Measurements from ENCODE around the gene PRR16. TPM values are rescaled to one million over a fixed set of nuclear protein-coding genes. Genes with fewer than 3 reads are reported as not detected.

Gene PRR16
- total and polyA plus RNA-seq, 2 experiments from 2014 or later, result 15.3 to 16.1 TPM

DNA sequence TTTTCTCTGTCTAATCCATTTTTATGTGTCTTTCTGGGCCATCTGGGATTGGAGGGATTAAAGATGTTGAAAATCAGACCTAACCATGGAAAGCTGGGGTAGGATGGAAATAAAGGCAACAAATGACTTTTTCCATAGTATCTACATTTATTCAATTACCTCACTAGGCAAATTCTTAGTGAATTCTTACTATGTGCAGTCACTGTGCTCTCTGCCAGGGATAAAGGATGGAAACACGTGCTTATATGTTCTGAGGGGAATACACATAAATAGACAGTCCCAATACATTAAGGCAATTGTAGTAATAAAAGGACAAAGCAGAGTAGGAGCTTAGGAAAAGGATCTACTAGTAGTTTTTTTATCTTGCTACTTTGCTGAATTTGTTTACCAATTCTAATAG is 214.2 kb downstream of the PRR16 start:
- no peak for TF ChIP-seq EZH2phosphoT487 (IDR thresholded peaks at IDR 0.05; ENCODE audit: low read depth, severe bottlenecking, unreplicated experiment)
- Histone ChIP-seq H4K20me1 (ENCODE audit: insufficient read depth, poor library complexity, severe bottlenecking) (no peaks in the 10 kb centered on the region), H2AFZ (no peak overlapping the region), H3K36me3 (replicated peaks; ENCODE audit: insufficient read depth, low read depth) (no peaks in the 10 kb centered on the region), H3K27me3 (no peaks in the 10 kb centered on the region), H3K9me2 (replicated peaks; ENCODE audit: insufficient read depth) (no peaks in the 10 kb centered on the region), H3K9me3 (ENCODE audit: low read depth) (no peaks in the 10 kb centered on the region), H3K4me1 (ENCODE audit: insufficient read depth) (no peaks in the 10 kb centered on the region), H3K4me2 (no peak overlapping the region), H3K27ac (no peak overlapping the region), H3K4me3 (no peak overlapping the region), H3K79me2 (no peaks in the 10 kb centered on the region)
- WGBS (ENCODE audit: low lambda C conversion rate, missing lambda C conversion rate), result 69% methylated on average over 1 of the region's 1 CpG
- DNase-seq (ENCODE audit: low spot score), result no peak

DNA sequence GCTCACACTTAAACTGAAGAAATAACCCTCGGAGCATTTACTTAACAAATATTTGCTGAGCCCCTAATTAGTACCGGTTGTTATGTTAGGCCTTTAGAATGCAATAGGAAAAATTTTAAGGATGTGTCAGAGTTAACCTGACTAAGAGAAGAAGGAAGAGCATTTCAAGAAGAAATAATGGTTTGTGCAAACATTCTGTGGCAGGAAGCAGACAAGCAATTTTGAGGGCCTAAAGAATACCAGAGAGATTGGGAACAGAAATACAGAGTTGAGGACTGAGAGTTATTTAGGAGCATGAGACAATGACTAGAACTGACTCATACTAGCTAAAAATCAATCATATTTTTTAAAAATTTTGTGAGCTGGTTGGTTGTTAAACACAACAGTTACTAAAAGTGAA is 218.8 kb downstream of the PRR16 start:
- H3K9me3 ChIP-seq (ENCODE audit: low read depth), result no peaks in the 10 kb centered on the region
- H3K27me3 ChIP-seq, result no peaks in the 10 kb centered on the region
- H3K9me2 ChIP-seq (replicated peaks; ENCODE audit: insufficient read depth), result peaks cover 4% of the 10 kb centered on the region
- no peaks in the 10 kb centered on the region for H3K79me2 ChIP-seq
- DNase-seq (ENCODE audit: low spot score), result no peak
- no peak overlapping the region for H3K4me3 ChIP-seq
- TF ChIP-seq, protein P1, sequence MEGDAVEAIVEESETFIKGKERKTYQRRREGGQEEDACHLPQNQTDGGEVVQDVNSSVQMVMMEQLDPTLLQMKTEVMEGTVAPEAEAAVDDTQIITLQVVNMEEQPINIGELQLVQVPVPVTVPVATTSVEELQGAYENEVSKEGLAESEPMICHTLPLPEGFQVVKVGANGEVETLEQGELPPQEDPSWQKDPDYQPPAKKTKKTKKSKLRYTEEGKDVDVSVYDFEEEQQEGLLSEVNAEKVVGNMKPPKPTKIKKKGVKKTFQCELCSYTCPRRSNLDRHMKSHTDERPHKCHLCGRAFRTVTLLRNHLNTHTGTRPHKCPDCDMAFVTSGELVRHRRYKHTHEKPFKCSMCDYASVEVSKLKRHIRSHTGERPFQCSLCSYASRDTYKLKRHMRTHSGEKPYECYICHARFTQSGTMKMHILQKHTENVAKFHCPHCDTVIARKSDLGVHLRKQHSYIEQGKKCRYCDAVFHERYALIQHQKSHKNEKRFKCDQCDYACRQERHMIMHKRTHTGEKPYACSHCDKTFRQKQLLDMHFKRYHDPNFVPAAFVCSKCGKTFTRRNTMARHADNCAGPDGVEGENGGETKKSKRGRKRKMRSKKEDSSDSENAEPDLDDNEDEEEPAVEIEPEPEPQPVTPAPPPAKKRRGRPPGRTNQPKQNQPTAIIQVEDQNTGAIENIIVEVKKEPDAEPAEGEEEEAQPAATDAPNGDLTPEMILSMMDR (IDR thresholded peaks at IDR 0.05; ENCODE audit: poor library complexity), result no peak
- TF ChIP-seq EZH2 (IDR thresholded peaks at IDR 0.05; ENCODE audit: borderline replicate concordance) (no peak), EZH2phosphoT487 (IDR thresholded peaks at IDR 0.05; ENCODE audit: low read depth, severe bottlenecking, unreplicated experiment) (no peak)
- no peak overlapping the region for H3K27ac ChIP-seq
- no peak overlapping the region for H2AFZ ChIP-seq
- H4K20me1 ChIP-seq (ENCODE audit: insufficient read depth, poor library complexity, severe bottlenecking), result no peaks in the 10 kb centered on the region
- H3K36me3 ChIP-seq (replicated peaks; ENCODE audit: insufficient read depth, low read depth), result no peaks in the 10 kb centered on the region
- no peaks in the 10 kb centered on the region for H3K4me1 ChIP-seq (ENCODE audit: insufficient read depth)
- 47% methylated on average over 2 of the region's 2 CpGs for WGBS (ENCODE audit: low lambda C conversion rate, missing lambda C conversion rate)
- H3K4me2 ChIP-seq, result no peak overlapping the region

DNA sequence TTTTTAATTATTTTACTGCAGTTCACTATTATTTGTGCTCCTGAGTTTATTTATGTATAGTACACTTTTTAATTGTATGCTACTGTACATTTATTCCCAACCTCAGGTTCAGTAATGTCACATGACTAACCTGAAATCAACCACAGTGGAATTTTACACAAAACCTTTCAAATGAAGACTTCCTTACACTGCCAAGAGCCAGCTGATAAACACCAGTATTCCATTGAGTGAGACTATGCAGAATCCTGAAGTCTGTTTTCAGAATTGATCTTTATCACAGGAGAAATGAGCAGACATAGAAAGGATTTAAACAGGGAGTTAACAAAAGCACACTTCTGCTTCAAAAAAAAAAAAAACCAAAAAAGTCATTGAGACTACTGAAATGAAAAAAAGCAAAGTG is 219.5 kb downstream of the PRR16 start:
- H3K27ac ChIP-seq, result no peak overlapping the region
- no peak for DNase-seq (ENCODE audit: low spot score)
- no peaks in the 10 kb centered on the region for H4K20me1 ChIP-seq (ENCODE audit: insufficient read depth, poor library complexity, severe bottlenecking)
- H3K4me1 ChIP-seq (ENCODE audit: insufficient read depth), result no peaks in the 10 kb centered on the region
- H3K4me2 ChIP-seq, result no peak overlapping the region
- H2AFZ ChIP-seq, result no peak overlapping the region
- H3K27me3 ChIP-seq, result no peaks in the 10 kb centered on the region
- no peaks in the 10 kb centered on the region for H3K79me2 ChIP-seq
- TF ChIP-seq, protein P1 (IDR thresholded peaks at IDR 0.05; ENCODE audit: poor library complexity), result no peak
- TF ChIP-seq EZH2 (IDR thresholded peaks at IDR 0.05; ENCODE audit: borderline replicate concordance) (no peak), EZH2phosphoT487 (IDR thresholded peaks at IDR 0.05; ENCODE audit: low read depth, severe bottlenecking, unreplicated experiment) (no peak)
- H3K9me2 ChIP-seq (replicated peaks; ENCODE audit: insufficient read depth), result peaks cover 4% of the 10 kb centered on the region
- no peak overlapping the region for H3K4me3 ChIP-seq
- no peaks in the 10 kb centered on the region for H3K36me3 ChIP-seq (replicated peaks; ENCODE audit: insufficient read depth, low read depth)
- no peaks in the 10 kb centered on the region for H3K9me3 ChIP-seq (ENCODE audit: low read depth)

DNA sequence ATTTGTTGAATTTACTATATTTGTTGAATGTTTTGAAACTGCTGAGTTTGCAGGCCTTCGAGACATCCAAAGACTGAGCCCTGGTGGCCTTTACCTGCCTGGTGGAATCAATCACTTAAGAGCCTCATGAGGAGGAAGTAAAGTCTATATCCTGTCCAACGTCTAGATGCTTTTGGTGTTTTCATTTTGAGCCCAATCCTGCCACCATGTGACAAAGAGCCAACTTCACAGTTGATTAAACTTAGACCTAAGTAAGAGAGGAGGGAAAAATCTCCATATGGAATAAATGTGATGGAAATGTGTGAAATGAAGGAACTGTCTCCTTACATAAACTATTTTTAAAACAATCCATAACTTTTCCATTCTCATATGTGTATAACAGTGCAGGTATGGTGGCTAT is 220.1 kb downstream of the PRR16 start:
- Histone ChIP-seq H3K4me1 (ENCODE audit: insufficient read depth) (no peaks in the 10 kb centered on the region), H3K4me2 (no peak overlapping the region), H3K36me3 (replicated peaks; ENCODE audit: insufficient read depth, low read depth) (no peaks in the 10 kb centered on the region), H3K27me3 (no peaks in the 10 kb centered on the region), H3K79me2 (no peaks in the 10 kb centered on the region), H3K9me2 (replicated peaks; ENCODE audit: insufficient read depth) (peaks cover 4% of the 10 kb centered on the region), H3K4me3 (no peak overlapping the region), H4K20me1 (ENCODE audit: insufficient read depth, poor library complexity, severe bottlenecking) (no peaks in the 10 kb centered on the region), H2AFZ (no peak overlapping the region), H3K9me3 (ENCODE audit: low read depth) (no peaks in the 10 kb centered on the region), H3K27ac (no peak overlapping the region)
- no peak for TF ChIP-seq EZH2 (IDR thresholded peaks at IDR 0.05; ENCODE audit: borderline replicate concordance)
- no peak for TF ChIP-seq EZH2phosphoT487 (IDR thresholded peaks at IDR 0.05; ENCODE audit: low read depth, severe bottlenecking, unreplicated experiment)
- TF ChIP-seq, protein P1 (IDR thresholded peaks at IDR 0.05; ENCODE audit: poor library complexity), result no peak
- WGBS (ENCODE audit: low lambda C conversion rate, missing lambda C conversion rate), result 67% methylated on average over 2 of the region's 2 CpGs
- DNase-seq (ENCODE audit: low spot score), result no peak
